SK-N-SH treated with all-trans-retinoic acid at 6 μM for 48 hours (cell line): ENCODE measurements around the gene SLC6A8.
"Not testable (repeated sequence)": the region's sequence is repeated elsewhere in the genome, so short reads cannot be mapped to it uniquely, and the experiment has no call there.

ENCODE experiments used
- ATAC-seq: fragments of 200-7000 bp; cut with Tn5 transposase; 3 replicates; pipeline ENCODE4 v1.9.1; 2020; ENCODE audit warnings: mild to moderate bottlenecking, moderate library complexity
- ARNTL ChIP-seq: fragments of 450-650 bp; formaldehyde crosslinking; IDR thresholded peaks from 2 replicates; pipeline ENCODE4 v1.5.0; 2020; ENCODE audit warnings: low read depth, mild to moderate bottlenecking, moderate library complexity, borderline replicate concordance
- BACH2 ChIP-seq: fragments of 250-450 bp; sonication (Bioruptor Pico); IDR thresholded peaks from 2 replicates; pipeline ENCODE4 v1.9.0; 2021; ENCODE audit warnings: mild to moderate bottlenecking, borderline replicate concordance
- CSDC2 ChIP-seq: fragments of 250-450 bp; sonication (Bioruptor Pico); IDR thresholded peaks from 2 replicates; pipeline ENCODE4 v1.5.0; 2020; ENCODE audit warnings: mild to moderate bottlenecking, moderate library complexity
- ESRRG ChIP-seq: fragments of 250-450 bp; sonication (Bioruptor Pico); IDR thresholded peaks from 2 replicates; pipeline ENCODE4 v1.6.1; 2021; ENCODE audit warnings: mild to moderate bottlenecking
- GLIS3 ChIP-seq: fragments of 250-450 bp; sonication (Bioruptor Pico); IDR thresholded peaks from 2 replicates; pipeline ENCODE4 v1.5.0; 2020; ENCODE audit warnings: mild to moderate bottlenecking, moderate library complexity
- ISL1 ChIP-seq: fragments of 250-450 bp; sonication (Bioruptor Pico); IDR thresholded peaks from 2 replicates; pipeline ENCODE4 v2.1.2; 2022; ENCODE audit warnings: mild to moderate bottlenecking, moderate library complexity
- OSR1 ChIP-seq: fragments of 250-450 bp; sonication (Bioruptor Pico); IDR thresholded peaks from 2 replicates; pipeline ENCODE4 v1.8.0; 2022; ENCODE audit warnings: moderate library complexity, mild to moderate bottlenecking, inconsistent platforms
- PPARA ChIP-seq: fragments of 250-450 bp; sonication (Bioruptor Pico); IDR thresholded peaks from 2 replicates; pipeline ENCODE4 v1.5.0; 2020; ENCODE audit warnings: mild to moderate bottlenecking, borderline replicate concordance
- RARB ChIP-seq: fragments of 250-450 bp; sonication (Bioruptor Pico); IDR thresholded peaks from 2 replicates; pipeline ENCODE4 v1.8.0; 2021; ENCODE audit warnings: mild to moderate bottlenecking, moderate library complexity
- SNAI2 ChIP-seq: fragments of 250-450 bp; sonication (Bioruptor Pico); IDR thresholded peaks from 2 replicates; pipeline ENCODE4 v1.5.0; 2020; ENCODE audit warnings: mild to moderate bottlenecking, moderate library complexity
- TCF4 ChIP-seq: fragments of 250-450 bp; sonication (Bioruptor Pico); IDR thresholded peaks from 2 replicates; pipeline ENCODE4 v1.8.0; 2021; ENCODE audit warnings: mild to moderate bottlenecking, moderate library complexity, borderline replicate concordance
- TOX ChIP-seq: fragments of 250-450 bp; sonication (Bioruptor Pico); IDR thresholded peaks from 2 replicates; pipeline ENCODE4 v1.8.0; 2021; ENCODE audit warnings: mild to moderate bottlenecking, moderate library complexity, borderline replicate concordance
- ZC3H10 ChIP-seq: fragments of 250-450 bp; sonication (Bioruptor Pico); IDR thresholded peaks from 2 replicates; pipeline ENCODE4 v1.5.1; 2021; ENCODE audit warnings: mild to moderate bottlenecking, moderate library complexity
- ZFP3 ChIP-seq: fragments of 250-450 bp; sonication (Bioruptor Pico); IDR thresholded peaks from 2 replicates; pipeline ENCODE4 v1.5.0; 2020; ENCODE audit warnings: mild to moderate bottlenecking, moderate library complexity
- ZFP30 ChIP-seq: fragments of 450-650 bp; formaldehyde crosslinking; IDR thresholded peaks from 2 replicates; pipeline ENCODE4 v1.5.0; 2022; ENCODE audit warnings: mild to moderate bottlenecking, moderate library complexity
- ZNF565 ChIP-seq: fragments of 450-650 bp; formaldehyde crosslinking; conservative IDR thresholded peaks from 2 replicates; pipeline ENCODE4 v1.5.0; 2020; ENCODE audit warnings: low read depth, mild to moderate bottlenecking, moderate library complexity
- ZNF70 ChIP-seq: fragments of 450-650 bp; formaldehyde crosslinking; IDR thresholded peaks from 2 replicates; pipeline ENCODE4 v1.5.0; 2020; ENCODE audit warnings: mild to moderate bottlenecking, moderate library complexity
- ZNF8 ChIP-seq: fragments of 450-650 bp; formaldehyde crosslinking; IDR thresholded peaks from 2 replicates; pipeline ENCODE4 v1.5.0; 2020; ENCODE audit warnings: mild to moderate bottlenecking, moderate library complexity
- TF ChIP-seq, protein P1 (sequence below): fragments of 250-450 bp; sonication (Bioruptor Pico); IDR thresholded peaks from 2 replicates; pipeline ENCODE4 v1.5.1; 2020; ENCODE audit warnings: low read depth, mild to moderate bottlenecking, moderate library complexity
- TF ChIP-seq, protein P2 (sequence below): fragments of 250-450 bp; sonication (Bioruptor Pico); IDR thresholded peaks from 2 replicates; pipeline ENCODE4 v1.8.0; 2020; ENCODE audit warnings: mild to moderate bottlenecking, moderate library complexity, borderline replicate concordance
- TF ChIP-seq, protein P3 (sequence below): fragments of 250-450 bp; sonication (Bioruptor Pico); IDR thresholded peaks from 2 replicates; pipeline ENCODE4 v1.8.0; 2021; ENCODE audit warnings: low read depth, mild to moderate bottlenecking, moderate library complexity, borderline replicate concordance

SLC6A8 gene

DNA sequence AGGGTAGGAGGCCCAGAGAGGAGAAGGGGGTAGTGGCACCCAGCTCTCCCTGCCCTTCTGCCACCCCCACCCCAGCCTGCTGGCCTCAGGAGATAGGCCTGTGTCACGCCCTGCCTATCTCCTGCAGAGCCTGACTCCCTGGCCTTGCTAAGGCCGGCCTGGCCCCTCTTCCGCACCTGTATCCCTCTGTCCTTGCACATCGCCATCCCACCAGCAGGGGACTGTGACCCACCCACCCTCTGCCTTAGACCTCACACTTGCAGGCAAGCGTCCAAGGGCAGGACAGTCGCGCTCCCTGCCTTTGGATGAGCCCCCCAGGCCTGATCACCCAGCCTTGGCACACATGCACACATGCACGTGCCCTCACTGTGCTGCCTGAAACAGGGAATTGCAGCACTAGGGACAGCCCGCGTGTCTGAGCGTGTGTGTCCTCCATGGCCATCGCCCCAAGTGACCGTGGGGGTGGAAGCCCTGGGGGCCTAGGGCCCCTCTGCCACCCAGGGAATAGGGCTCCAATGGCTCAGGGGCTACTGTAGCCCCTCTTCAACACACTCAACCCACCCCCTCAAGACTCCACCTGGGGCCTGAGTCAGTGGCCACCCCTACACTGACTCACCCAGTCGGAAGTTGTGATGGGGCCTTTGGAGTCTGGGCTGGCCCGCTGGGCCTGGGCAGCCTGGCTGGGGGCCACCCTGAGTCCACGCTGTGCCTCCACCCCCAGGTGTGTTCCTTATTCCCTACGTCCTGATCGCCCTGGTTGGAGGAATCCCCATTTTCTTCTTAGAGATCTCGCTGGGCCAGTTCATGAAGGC is 2.1 kb downstream of the SLC6A8 start (continued):
- TF ChIP-seq, protein P1, sequence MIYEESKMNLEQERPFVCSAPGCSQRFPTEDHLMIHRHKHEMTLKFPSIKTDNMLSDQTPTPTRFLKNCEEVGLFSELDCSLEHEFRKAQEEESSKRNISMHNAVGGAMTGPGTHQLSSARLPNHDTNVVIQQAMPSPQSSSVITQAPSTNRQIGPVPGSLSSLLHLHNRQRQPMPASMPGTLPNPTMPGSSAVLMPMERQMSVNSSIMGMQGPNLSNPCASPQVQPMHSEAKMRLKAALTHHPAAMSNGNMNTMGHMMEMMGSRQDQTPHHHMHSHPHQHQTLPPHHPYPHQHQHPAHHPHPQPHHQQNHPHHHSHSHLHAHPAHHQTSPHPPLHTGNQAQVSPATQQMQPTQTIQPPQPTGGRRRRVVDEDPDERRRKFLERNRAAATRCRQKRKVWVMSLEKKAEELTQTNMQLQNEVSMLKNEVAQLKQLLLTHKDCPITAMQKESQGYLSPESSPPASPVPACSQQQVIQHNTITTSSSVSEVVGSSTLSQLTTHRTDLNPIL (CRISPR knock-in tag), result no peak
- TF ChIP-seq ISL1 (CRISPR knock-in tag), result no peak
- TF ChIP-seq, protein P2, sequence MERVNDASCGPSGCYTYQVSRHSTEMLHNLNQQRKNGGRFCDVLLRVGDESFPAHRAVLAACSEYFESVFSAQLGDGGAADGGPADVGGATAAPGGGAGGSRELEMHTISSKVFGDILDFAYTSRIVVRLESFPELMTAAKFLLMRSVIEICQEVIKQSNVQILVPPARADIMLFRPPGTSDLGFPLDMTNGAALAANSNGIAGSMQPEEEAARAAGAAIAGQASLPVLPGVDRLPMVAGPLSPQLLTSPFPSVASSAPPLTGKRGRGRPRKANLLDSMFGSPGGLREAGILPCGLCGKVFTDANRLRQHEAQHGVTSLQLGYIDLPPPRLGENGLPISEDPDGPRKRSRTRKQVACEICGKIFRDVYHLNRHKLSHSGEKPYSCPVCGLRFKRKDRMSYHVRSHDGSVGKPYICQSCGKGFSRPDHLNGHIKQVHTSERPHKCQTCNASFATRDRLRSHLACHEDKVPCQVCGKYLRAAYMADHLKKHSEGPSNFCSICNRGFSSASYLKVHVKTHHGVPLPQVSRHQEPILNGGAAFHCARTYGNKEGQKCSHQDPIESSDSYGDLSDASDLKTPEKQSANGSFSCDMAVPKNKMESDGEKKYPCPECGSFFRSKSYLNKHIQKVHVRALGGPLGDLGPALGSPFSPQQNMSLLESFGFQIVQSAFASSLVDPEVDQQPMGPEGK, result no peak
- TF ChIP-seq BACH2, result no peak

DNA sequence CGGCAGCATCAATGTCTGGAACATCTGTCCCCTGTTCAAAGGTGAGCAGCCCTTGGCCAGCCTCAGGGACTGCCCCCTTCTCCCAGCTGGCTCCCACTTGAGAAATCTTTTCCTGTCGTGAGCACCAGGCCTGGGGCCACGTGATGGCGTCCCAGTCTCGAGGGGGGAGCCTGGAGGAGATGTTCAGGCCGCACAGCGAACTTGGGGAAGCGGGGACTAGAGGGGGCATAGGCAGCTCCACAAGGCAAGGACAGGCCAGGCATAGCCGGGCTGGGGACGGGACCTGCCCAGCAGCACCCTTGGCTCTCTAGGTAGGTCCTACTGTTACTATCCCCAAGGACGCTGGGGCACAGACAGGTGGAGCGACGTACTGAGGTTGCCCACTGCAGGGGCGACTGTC is 2.7 kb downstream of the SLC6A8 start:
- TF ChIP-seq BACH2 (no peak), OSR1 (CRISPR knock-in tag) (no peak), PPARA (CRISPR knock-in tag) (no peak), GLIS3 (no peak), SNAI2 (CRISPR knock-in tag) (no peak), ZNF8 (CRISPR knock-in tag) (no peak), ARNTL (CRISPR knock-in tag) (no peak), ESRRG (CRISPR knock-in tag) (no peak), ISL1 (CRISPR knock-in tag) (no peak), ZNF70 (CRISPR knock-in tag) (no peak), TCF4 (CRISPR knock-in tag) (no peak), TOX (CRISPR knock-in tag) (no peak)
- TF ChIP-seq, protein P2, result no peak
- TF ChIP-seq, protein P3, sequence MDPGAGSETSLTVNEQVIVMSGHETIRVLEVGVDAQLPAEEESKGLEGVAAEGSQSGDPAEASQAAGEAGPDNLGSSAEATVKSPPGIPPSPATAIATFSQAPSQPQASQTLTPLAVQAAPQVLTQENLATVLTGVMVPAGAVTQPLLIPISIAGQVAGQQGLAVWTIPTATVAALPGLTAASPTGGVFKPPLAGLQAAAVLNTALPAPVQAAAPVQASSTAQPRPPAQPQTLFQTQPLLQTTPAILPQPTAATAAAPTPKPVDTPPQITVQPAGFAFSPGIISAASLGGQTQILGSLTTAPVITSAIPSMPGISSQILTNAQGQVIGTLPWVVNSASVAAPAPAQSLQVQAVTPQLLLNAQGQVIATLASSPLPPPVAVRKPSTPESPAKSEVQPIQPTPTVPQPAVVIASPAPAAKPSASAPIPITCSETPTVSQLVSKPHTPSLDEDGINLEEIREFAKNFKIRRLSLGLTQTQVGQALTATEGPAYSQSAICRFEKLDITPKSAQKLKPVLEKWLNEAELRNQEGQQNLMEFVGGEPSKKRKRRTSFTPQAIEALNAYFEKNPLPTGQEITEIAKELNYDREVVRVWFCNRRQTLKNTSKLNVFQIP (CRISPR knock-in tag), result no peak
- no peak for ATAC-seq

DNA sequence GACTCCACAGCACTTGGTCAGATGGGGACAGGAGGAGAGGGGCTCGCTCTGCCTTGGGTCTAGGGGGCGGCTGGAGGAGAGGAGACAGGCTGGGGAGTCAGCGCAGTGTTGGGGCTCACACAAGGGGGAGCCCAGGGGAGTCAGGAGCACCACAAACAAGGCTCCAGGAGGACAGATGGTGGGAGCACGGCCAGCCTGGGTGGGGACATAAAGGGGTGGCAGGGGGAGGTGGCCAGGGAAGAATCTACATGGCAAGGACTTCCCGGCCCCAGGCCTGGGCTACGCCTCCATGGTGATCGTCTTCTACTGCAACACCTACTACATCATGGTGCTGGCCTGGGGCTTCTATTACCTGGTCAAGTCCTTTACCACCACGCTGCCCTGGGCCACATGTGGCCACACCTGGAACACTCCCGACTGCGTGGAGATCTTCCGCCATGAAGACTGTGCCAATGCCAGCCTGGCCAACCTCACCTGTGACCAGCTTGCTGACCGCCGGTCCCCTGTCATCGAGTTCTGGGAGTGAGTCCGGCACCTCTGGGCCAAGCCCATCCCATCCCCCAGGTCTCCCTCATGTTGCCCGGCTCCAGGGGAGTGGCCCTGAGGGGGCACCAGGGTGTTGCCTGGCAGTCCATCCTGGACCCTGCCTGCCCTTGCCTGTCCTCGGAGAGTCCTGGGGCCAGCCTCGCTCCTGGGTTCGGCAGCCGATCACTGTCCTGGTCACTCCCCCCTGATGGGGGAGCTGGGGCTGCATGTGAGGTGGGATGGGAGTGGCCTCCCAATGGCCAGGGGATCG is 3.5 kb downstream of the SLC6A8 start:
- ATAC-seq, result not testable (repeated sequence)

DNA sequence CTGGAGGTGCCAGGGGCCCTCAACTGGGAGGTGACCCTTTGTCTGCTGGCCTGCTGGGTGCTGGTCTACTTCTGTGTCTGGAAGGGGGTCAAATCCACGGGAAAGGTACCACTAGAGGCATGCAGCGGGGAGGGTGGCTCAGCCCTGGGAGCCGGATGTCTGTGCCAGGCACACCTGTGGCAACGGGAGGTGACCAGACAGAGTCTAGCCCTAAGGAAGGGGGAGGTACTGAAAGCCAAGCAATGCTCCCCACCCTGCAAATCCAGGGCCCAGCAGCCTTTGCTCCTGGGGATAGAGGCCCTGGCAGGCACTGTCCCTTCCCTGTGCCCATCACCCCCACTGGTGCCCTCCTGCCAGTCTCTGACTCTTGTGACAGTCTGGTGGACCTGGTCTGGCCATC is 4.3 kb downstream of the SLC6A8 start:
- TF ChIP-seq TCF4 (CRISPR knock-in tag) (no peak), ZNF70 (CRISPR knock-in tag) (no peak), ZFP30 (CRISPR knock-in tag) (no peak), CSDC2 (CRISPR knock-in tag) (no peak), ZC3H10 (CRISPR knock-in tag) (no peak), ZNF565 (CRISPR knock-in tag) (no peak), BACH2 (no peak), PPARA (CRISPR knock-in tag) (no peak), ARNTL (CRISPR knock-in tag) (no peak), RARB (CRISPR knock-in tag) (no peak), ISL1 (CRISPR knock-in tag) (no peak), SNAI2 (CRISPR knock-in tag) (no peak), TOX (CRISPR knock-in tag) (no peak), ZFP3 (CRISPR knock-in tag) (no peak)
- TF ChIP-seq, protein P2, result no peak
- TF ChIP-seq, protein P1 (CRISPR knock-in tag), result no peak
- TF ChIP-seq, all 23 proteins: peak for 0
- ATAC-seq, result no peak
